CD8-positive, alpha-beta memory T cell (primary cell): ENCODE measurements around the gene GAA. TPM values are rescaled to one million over a fixed set of nuclear protein-coding genes. Genes with fewer than 3 reads are reported as not detected.

Experiments used
- CTCF ChIA-PET: fragments of 350-600 bp; sonication (Branson Sonifier 250); formaldehyde crosslinking; loops from one replicate; lab custom pipeline; 2021; ENCODE audit warnings: antibody characterized with exemption; lab: Charles Lee
- POLR2A ChIA-PET: fragments of 350-600 bp; sonication (Branson Sonifier 250); formaldehyde crosslinking; loops from one replicate; lab custom pipeline; 2021; ENCODE audit warnings: antibody characterized with exemption; lab: Charles Lee
- DNase-seq, 5 donors: peaks; one replicate each; pipeline versions ENCODE4 v3.0.0 to v3.0.0-alpha.2; 2020 to 2022; ENCODE audit warnings: mixed read lengths in 1 of 5
- H3K27ac ChIP-seq: one replicate; pipeline ENCODE4 v1.7.0; 2013; ENCODE audit warnings: low read depth, mild to moderate bottlenecking, low read length, moderate library complexity
- H3K27me3 ChIP-seq: 2 replicates; pipeline ENCODE4 v1.7.0; 2013; ENCODE audit warnings: low read length, mild to moderate bottlenecking; ENCODE audit not compliant: insufficient read depth, poor library complexity, severe bottlenecking
- H3K36me3 ChIP-seq: 2 replicates; pipeline ENCODE4 v1.7.0; 2013; ENCODE audit warnings: mild to moderate bottlenecking, low read length, moderate library complexity; ENCODE audit not compliant: insufficient read depth
- H3K4me1 ChIP-seq: 2 replicates; pipeline ENCODE4 v1.7.0; 2013; ENCODE audit warnings: mild to moderate bottlenecking, low read length, moderate library complexity; ENCODE audit not compliant: insufficient read depth
- H3K4me3 ChIP-seq: 2 replicates; pipeline ENCODE4 v1.7.0; 2013; ENCODE audit warnings: mild to moderate bottlenecking, low read length
- H3K9me3 ChIP-seq: 2 replicates; pipeline ENCODE4 v1.7.0; 2013; ENCODE audit warnings: mild to moderate bottlenecking, low read length
- H3K27ac Mint-ChIP-seq, 8 donors: one replicate each; pipeline ENCODE4 v1.8.0; 2020 to 2021; ENCODE audit warnings: mixed read lengths in 8 of 8, mild to moderate bottlenecking in 6 of 8, inconsistent platforms in 3 of 8, moderate library complexity in 3 of 8
- H3K27me3 Mint-ChIP-seq, 2 donors: one replicate each; pipeline ENCODE4 v1.8.0; 2020 to 2021; ENCODE audit warnings: mixed read lengths in 2 of 2, mild to moderate bottlenecking in 1 of 2, moderate library complexity in 1 of 2
- H3K36me3 Mint-ChIP-seq, 3 donors: one replicate each; pipeline ENCODE4 v1.8.0; 2020 to 2021; ENCODE audit warnings: mixed read lengths in 3 of 3, inconsistent platforms in 1 of 3, mild to moderate bottlenecking in 1 of 3
- H3K4me1 Mint-ChIP-seq, 3 donors: one replicate each; pipeline ENCODE4 v1.8.0; 2020 to 2021; ENCODE audit warnings: mixed read lengths in 3 of 3, inconsistent platforms in 1 of 3, mild to moderate bottlenecking in 1 of 3
- H3K4me3 Mint-ChIP-seq, 7 donors: one replicate each; pipeline ENCODE4 v1.8.0; 2020 to 2021; ENCODE audit warnings: mixed read lengths in 7 of 7, mild to moderate bottlenecking in 6 of 7, moderate library complexity in 4 of 7, inconsistent platforms in 2 of 7
- H3K9me3 Mint-ChIP-seq, 5 donors: one replicate each; pipeline ENCODE4 v1.8.0; 2020 to 2022; ENCODE audit warnings: mixed read lengths in 5 of 5, mild to moderate bottlenecking in 3 of 5, moderate library complexity in 2 of 5, inconsistent platforms in 1 of 5
- polyA plus RNA-seq: library from polyadenylated mRNA; unstranded; fragments of 300-500 nt; fragmentation: Illumina TruSeq; gene quantifications from one replicate; pipeline ENCODE4 v1.2.3, GENCODE V29; 2021
- total RNA-seq, 2 experiments: library from RNA; stranded (reverse); gene quantifications; one replicate each; pipeline ENCODE4 v1.2.3, GENCODE V29; 2021

Gene GAA
- total and polyA plus RNA-seq, 3 experiments from 2014 or later = 13.7 to 31.0 (median 30.5) TPM

DNA sequence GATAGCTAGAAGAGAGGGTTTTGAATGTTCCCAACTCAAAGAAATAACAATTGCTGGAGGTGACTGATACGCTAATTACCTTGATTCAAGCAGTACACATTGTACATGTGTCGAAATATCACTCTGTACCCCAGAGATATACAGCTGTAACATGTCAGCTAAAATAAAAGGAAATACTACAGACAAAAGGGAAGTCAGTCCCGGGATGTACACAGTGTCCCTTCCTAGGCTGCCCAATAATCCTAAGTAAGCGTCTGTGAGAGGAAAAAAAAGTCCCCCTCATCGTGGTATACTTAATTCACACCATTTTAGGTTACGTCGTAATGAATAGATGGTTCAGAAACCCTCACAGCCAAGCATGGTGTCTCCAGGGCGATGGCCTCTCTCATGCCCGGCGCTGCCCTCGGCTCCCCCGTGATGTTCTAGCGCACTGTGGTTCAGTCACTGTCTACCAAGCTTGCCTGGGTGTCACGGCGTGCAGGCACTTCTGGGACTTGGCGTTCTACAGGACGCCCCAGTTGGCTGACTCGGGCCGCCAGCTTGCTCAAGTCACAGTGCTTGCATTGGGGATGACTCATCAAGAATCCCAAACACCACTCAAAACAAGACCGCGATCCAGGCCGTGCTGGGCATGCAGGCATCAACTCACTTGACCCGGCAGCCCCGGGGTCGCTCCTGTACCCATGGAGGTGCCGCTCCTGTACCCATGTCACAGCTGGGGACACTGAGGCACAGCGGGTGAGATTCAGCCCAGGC lies 37.4 kb upstream of the GAA start:
- H3K4me3 ChIP-seq = no peak overlapping the region
- ChIA-PET CTCF (interaction anchor here (1.5 kb wide), 1 partner anchor 18 kb away, joined by 4 read pairs; no protein-coding TSS in a partner anchor), POLR2A (no interaction called here)
- no peak for DNase-seq
- H3K36me3 ChIP-seq = no peaks in the 10 kb centered on the region
- no peaks in the 10 kb centered on the region for H3K4me1 ChIP-seq
- no peaks in the 10 kb centered on the region for H3K9me3 ChIP-seq
- Mint-ChIP-seq H3K27ac (no peak overlapping the region), H3K4me1 (peaks cover 0 to under 1% (median 0%) of the 10 kb centered on the region in 3 donors), H3K9me3 (peaks cover 0 to 2% (median 0%) of the 10 kb centered on the region in 5 donors), H3K36me3 (no peaks in the 10 kb centered on the region), H3K4me3 (no peak overlapping the region), H3K27me3 (peaks cover 0 to 3% of the 10 kb centered on the region in 2 donors)
- H3K27me3 ChIP-seq = no peaks in the 10 kb centered on the region
- H3K27ac ChIP-seq = no peak overlapping the region

DNA sequence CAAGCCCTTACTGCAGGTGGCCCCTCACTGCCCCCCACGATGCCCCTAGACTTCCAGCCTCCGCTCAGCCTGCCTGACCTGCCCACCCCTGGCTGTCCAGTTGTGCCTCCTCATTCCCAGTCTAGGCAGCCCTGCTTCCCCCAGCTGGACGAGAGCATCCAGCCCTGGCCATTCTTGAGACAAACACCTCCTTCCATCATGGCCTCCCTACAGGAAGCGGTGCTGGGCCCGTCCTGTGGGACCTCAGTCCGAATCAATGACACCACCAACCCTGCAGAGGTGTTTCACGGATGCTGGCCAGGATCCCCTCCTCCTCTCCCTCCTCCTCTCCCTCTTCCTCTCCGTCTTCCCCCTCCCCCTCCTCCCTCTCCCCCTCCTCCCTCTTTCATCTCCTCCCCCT lies 36.7 kb upstream of the GAA start:
- Mint-ChIP-seq H3K36me3 (no peaks in the 10 kb centered on the region), H3K27ac (no peak overlapping the region), H3K9me3 (peaks cover 0 to 2% (median 0%) of the 10 kb centered on the region in 5 donors), H3K27me3 (peaks cover 0 to 5% of the 10 kb centered on the region in 2 donors), H3K4me3 (no peak overlapping the region), H3K4me1 (peaks cover 0 to 1% (median 0%) of the 10 kb centered on the region in 3 donors)
- Histone ChIP-seq H3K36me3 (no peaks in the 10 kb centered on the region), H3K27ac (no peak overlapping the region), H3K4me3 (no peak overlapping the region), H3K27me3 (no peaks in the 10 kb centered on the region), H3K9me3 (no peaks in the 10 kb centered on the region), H3K4me1 (no peaks in the 10 kb centered on the region)
- ChIA-PET POLR2A (no interaction called here), CTCF (no interaction called here)
- DNase-seq = no peak

DNA sequence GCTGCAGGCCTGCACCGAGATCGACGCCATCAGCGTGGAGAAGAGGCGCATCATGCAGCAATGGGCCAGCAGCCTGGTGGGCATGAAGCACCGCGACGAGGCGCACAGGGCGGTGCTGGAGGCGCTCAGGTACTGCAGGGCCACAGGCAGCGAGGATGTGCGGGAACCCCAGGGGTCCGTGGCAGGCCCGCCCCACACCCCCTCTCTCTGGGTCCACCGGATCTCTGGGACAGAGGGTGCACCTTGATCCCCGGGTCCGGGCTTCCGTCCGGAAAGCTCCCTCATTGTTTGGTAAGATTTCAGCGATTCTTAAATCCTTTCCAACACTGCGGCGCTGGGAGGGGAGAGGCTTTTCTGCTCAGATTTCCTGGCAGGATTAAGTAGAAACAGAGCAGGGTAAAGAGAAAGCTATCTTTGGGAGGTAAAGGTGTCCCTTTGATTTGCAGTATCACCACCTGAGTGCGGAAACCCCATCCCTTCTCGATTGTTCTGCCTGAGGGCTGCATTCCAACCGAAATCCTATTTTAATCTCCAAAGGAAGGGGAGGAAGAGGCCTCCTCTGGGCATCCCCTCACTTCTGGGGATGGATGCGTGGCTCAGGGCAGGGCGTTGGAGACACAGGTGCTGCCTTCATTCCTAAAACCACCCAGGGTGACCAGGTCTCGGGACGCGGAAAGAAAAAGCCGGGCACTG lies 35.8 kb upstream of the GAA start:
- POLR2A ChIA-PET = no interaction called here

DNA sequence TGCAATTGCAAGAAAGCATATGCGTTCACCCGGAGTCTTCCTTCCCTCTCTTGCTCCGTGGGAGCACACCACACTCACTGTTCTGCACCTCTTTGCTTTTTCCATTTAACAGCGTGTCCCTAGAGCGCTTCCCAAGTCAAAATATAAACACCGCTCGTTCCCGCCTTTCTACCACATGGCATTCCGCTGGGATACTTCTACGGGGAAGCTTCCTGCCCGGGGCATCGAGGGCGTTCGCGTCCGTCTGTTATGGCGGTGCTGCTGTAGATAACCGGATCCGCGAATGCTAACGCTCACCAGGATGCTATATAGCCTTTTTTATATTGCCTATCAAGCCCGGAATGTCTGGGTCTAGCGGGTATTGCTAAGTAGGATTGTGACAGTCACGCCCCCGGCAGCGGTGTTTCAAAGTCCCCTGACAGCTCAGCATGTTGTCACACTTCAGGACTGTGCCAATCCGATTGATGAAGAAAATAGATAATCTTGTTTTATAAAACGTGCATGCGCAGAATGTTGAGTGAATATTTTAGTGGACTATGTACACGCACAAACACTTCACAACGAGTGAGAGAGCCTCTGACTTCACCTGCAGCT lies 33.9 kb upstream of the GAA start:
- Mint-ChIP-seq H3K36me3 (no peaks in the 10 kb centered on the region), H3K9me3 (peaks cover 0 to 2% (median 0%) of the 10 kb centered on the region in 5 donors), H3K4me1 (peaks cover 1 to 9% (median 6%) of the 10 kb centered on the region in 3 donors), H3K27me3 (peaks cover 4 to 5% of the 10 kb centered on the region in 2 donors), H3K27ac (no peak overlapping the region), H3K4me3 (no peak overlapping the region)
- Histone ChIP-seq H3K27ac (no peak overlapping the region), H3K4me3 (no peak overlapping the region), H3K4me1 (no peaks in the 10 kb centered on the region), H3K27me3 (no peaks in the 10 kb centered on the region), H3K36me3 (no peaks in the 10 kb centered on the region), H3K9me3 (no peaks in the 10 kb centered on the region)
- CTCF ChIA-PET = interaction anchor here (1.4 kb wide), 1 partner anchor 34 kb away, joined by 3 read pairs; the partner anchor contains the start of gene GAA
- POLR2A ChIA-PET = no interaction called here
- no peak for DNase-seq

More for the DNA sequence above, 35.8 kb upstream of the GAA start:
- Mint-ChIP-seq H3K9me3 (peaks cover 0 to 2% (median 0%) of the 10 kb centered on the region in 5 donors), H3K27ac (no peak overlapping the region), H3K4me1 (peaks cover 0 to 1% (median 0%) of the 10 kb centered on the region in 3 donors), H3K27me3 (peaks cover 0 to 2% of the 10 kb centered on the region in 2 donors), H3K36me3 (no peaks in the 10 kb centered on the region), H3K4me3 (no peak overlapping the region)
- H3K4me1 ChIP-seq = no peaks in the 10 kb centered on the region
- no peaks in the 10 kb centered on the region for H3K9me3 ChIP-seq
- H3K4me3 ChIP-seq = no peak overlapping the region
- H3K27me3 ChIP-seq = no peaks in the 10 kb centered on the region
- CTCF ChIA-PET = interaction anchor here (1.2 kb wide), 1 partner anchor 57 kb away, joined by 4 read pairs; no protein-coding TSS in a partner anchor
- no peak for DNase-seq
- no peaks in the 10 kb centered on the region for H3K36me3 ChIP-seq
- H3K27ac ChIP-seq = no peak overlapping the region

DNA sequence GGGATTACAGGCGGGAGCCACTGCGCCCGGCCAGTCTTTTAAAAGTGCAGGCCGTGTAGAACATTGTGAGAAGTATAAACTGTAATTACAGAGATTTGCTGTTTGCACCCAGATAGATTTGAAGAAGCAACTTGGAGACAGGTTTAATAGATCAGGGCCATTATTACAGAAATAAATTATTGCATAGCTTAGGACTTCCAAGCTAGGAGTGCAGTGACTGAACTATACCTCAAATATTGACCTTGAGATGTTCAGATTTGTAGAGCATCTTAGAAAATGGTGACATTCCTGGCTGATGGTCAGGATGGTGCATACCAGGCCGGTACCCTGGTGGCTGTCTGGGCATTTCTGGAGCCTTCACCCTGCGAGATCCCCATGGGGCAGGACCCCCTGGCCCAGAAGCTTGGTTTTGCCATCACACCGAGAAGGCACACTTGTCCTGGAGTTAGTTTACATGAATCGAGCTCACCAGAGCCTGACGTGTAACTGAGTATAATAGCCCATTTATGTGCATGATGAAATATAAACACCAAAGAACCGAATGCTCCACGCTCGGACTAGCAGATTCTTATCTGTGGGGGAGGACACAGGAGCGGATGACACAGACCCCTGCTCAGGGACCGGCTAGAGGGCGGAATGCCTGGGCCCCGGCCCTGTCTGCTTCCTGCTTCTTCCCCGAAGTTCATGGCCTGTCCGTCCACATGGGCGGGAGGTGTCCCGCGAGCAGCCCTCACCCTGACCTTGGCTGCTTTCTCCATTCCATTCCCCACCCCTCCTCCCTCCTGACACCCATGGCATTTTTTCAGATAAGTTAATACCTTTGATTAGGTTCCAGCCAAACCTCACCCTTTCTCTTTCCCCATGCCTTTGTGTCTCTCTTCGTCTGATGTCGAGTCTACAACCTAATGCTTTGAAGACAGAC lies 32.8 kb upstream of the GAA start:
- H3K27me3 Mint-ChIP-seq = peaks cover 7 to 11% of the 10 kb centered on the region in 2 donors
- no peaks in the 10 kb centered on the region for H3K4me1 ChIP-seq
- H3K27me3 ChIP-seq = no peaks in the 10 kb centered on the region
- H3K27ac ChIP-seq = no peak overlapping the region
- H3K4me3 ChIP-seq = no peak overlapping the region
- no peaks in the 10 kb centered on the region for H3K9me3 ChIP-seq
- ChIA-PET CTCF (interaction anchor here (1.4 kb wide), 1 partner anchor 33 kb away, joined by 3 read pairs; the partner anchor contains the start of gene GAA), POLR2A (no interaction called here)
- peaks cover 1 to 9% (median 6%) of the 10 kb centered on the region in 3 donors for H3K4me1 Mint-ChIP-seq
- no peaks in the 10 kb centered on the region for H3K36me3 Mint-ChIP-seq
- DNase-seq = no peak
- H3K36me3 ChIP-seq = no peaks in the 10 kb centered on the region
- peak overlapping the region in 1 of 8 donors; percentile 55 for H3K27ac Mint-ChIP-seq
- peaks cover 0 to 2% (median 0%) of the 10 kb centered on the region in 5 donors for H3K9me3 Mint-ChIP-seq
- H3K4me3 Mint-ChIP-seq = no peak overlapping the region

DNA sequence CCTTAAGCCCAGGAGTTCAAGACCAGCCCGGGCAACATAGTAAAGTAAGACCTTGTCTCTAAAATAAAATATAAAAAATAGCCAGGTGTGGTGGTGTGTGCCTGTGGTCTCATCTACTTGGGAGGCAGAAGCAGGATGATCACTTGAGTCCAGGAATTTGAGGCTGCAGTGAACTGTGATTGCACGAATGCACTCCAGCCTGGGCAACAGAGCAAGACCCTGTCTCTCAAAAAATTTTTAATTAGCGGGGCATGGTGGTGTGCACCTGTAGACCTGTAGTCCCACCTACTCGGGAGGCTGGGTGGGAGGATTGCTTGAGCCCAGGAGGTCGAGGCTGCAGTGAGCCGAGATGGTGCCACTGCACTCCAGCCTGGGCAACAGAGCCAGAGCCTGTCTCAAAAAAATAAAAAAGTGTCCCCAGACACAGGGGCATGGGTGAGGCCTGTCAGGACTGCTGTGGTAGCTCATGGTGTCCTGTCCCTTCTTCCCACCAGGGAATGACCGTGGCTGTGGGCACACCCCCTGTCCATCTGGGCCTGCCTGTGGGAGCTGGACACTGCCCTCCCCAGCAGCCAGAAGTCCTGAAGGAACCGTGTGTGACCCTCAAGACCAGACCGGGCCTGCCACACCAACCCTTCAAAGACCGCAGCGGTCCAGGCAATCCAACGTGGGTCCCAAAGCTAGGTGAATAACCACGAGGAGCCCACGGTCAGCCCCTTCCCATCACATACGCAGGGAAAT lies 30.8 kb upstream of the GAA start:
- Histone ChIP-seq H3K36me3 (no peaks in the 10 kb centered on the region), H3K27ac (no peak overlapping the region), H3K4me1 (no peaks in the 10 kb centered on the region), H3K9me3 (no peaks in the 10 kb centered on the region), H3K27me3 (no peaks in the 10 kb centered on the region), H3K4me3 (no peak overlapping the region)
- Mint-ChIP-seq H3K36me3 (no peaks in the 10 kb centered on the region), H3K27me3 (peaks cover 7 to 14% of the 10 kb centered on the region in 2 donors), H3K4me3 (no peak overlapping the region), H3K27ac (no peak overlapping the region), H3K4me1 (peaks cover 1 to 9% (median 6%) of the 10 kb centered on the region in 3 donors), H3K9me3 (peaks cover 0 to 2% (median 0%) of the 10 kb centered on the region in 5 donors)
- ChIA-PET CTCF (no interaction called here), POLR2A (no interaction called here)
- DNase-seq = no peak
